ENCODE results near the gene BTG3. TPM values are rescaled to one million over a fixed set of nuclear protein-coding genes. Genes with fewer than 3 reads are reported as not detected.

The BTG3 gene
- total RNA-seq, 2 donors from 2014 or later, result 27.9 to 29.4 TPM

- no peak for TF ChIP-seq CTCF (IDR thresholded peaks at IDR 0.05)
- H3K27me3 ChIP-seq, result no peaks in the 10 kb centered on the region
Observed at GRCh38 chr21:17576080-17576835, 36.4 kb downstream of the BTG3 start.

DNA sequence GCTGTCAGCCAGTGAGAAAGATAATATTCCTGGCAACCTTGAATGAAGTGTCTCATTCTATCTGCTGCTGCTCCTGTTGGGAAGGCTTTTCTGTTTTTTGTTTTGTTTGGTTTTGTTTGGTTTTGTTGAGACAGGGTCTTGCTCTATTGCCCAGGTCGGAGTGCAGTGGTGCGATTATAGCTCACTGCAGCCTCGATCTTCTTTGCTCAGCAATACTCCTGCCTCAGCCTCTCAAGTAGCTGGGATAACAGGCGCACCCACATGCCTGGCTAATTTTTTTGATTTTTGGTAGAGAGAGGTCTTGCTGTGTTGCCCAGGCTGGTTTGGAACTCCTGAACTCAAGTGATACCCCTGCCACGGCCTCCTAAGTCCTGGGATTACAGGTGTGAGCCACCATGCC lies 37.6 kb downstream of the BTG3 start:
- no peak for DNase-seq (ENCODE audit: low spot score)
- Histone ChIP-seq H3K4me3 (no peak overlapping the region), H3K9me3 (no peaks in the 10 kb centered on the region), H3K4me1 (no peaks in the 10 kb centered on the region), H3K36me3 (no peaks in the 10 kb centered on the region), H3K27ac (no peak overlapping the region), H3K27me3 (no peaks in the 10 kb centered on the region)
- no peak for TF ChIP-seq CTCF (IDR thresholded peaks at IDR 0.05)

More at GRCh38 chr21:17576080-17576835, 36.4 kb downstream of the BTG3 start:
- Histone ChIP-seq H3K27ac (no peak overlapping the region), H3K9me3 (no peaks in the 10 kb centered on the region), H3K4me1 (no peaks in the 10 kb centered on the region), H3K4me3 (no peak overlapping the region), H3K36me3 (no peaks in the 10 kb centered on the region)
- DNase-seq (ENCODE audit: low spot score), result no peak

- no peaks in the 10 kb centered on the region for H3K27me3 ChIP-seq
- H3K9me3 ChIP-seq, result no peaks in the 10 kb centered on the region
- no peaks in the 10 kb centered on the region for H3K36me3 ChIP-seq
- H3K27ac ChIP-seq, result no peak overlapping the region
- TF ChIP-seq CTCF (IDR thresholded peaks at IDR 0.05), result no peak
- DNase-seq (ENCODE audit: low spot score), result no peak
- H3K4me3 ChIP-seq, result no peak overlapping the region
- no peaks in the 10 kb centered on the region for H3K4me1 ChIP-seq
Observed at GRCh38 chr21:17572431-17572830, 40.3 kb downstream of the BTG3 start.

GRCh38 chr21:17570786-17571185 lies 41.9 kb downstream of the BTG3 start:
- Histone ChIP-seq H3K4me1 (no peaks in the 10 kb centered on the region), H3K9me3 (no peaks in the 10 kb centered on the region), H3K4me3 (no peak overlapping the region), H3K27ac (no peak overlapping the region), H3K36me3 (no peaks in the 10 kb centered on the region), H3K27me3 (no peaks in the 10 kb centered on the region)
- no peak for DNase-seq (ENCODE audit: low spot score)
- no peak for TF ChIP-seq CTCF (IDR thresholded peaks at IDR 0.05)

GRCh38 chr21:17560377-17561025 lies 52.2 kb downstream of the BTG3 start:
- Histone ChIP-seq H3K27ac (no peak overlapping the region), H3K36me3 (peaks cover 8% of the 10 kb centered on the region), H3K27me3 (no peaks in the 10 kb centered on the region), H3K9me3 (no peaks in the 10 kb centered on the region), H3K4me1 (no peaks in the 10 kb centered on the region), H3K4me3 (no peak overlapping the region)
- TF ChIP-seq CTCF (IDR thresholded peaks at IDR 0.05), result no peak
- DNase-seq (ENCODE audit: low spot score), result no peak
